Breast epithelium (tissue), 4 donors: ENCODE results near the gene CS. TPM values are rescaled to one million over a fixed set of nuclear protein-coding genes. Genes with fewer than 3 reads are reported as not detected.
"Not testable (repeated sequence)": the region's sequence is repeated elsewhere in the genome, so short reads cannot be mapped to it uniquely, and the experiment has no call there.

ENCODE experiments used
- DNase-seq, 2 donors: peaks; one replicate each; pipeline ENCODE4 v3.0.0-alpha.2; 2019; ENCODE audit warnings: low spot score in 2 of 2
- H3K27ac ChIP-seq, 2 donors: fragments of 200-600 bp; sonication (generic) in 1 of 2; one replicate each; pipeline ENCODE4 v1.5.1; 2016 to 2019; ENCODE audit warnings: mild to moderate bottlenecking in 1 of 2
- H3K27me3 ChIP-seq, 2 donors: fragments of 200-600 bp; sonication (generic) in 1 of 2; one replicate each; pipeline versions ENCODE4 v1.5.1 to v1.6.0; 2017 to 2019; ENCODE audit warnings: control low read depth in 1 of 2, mild to moderate bottlenecking in 1 of 2
- H3K36me3 ChIP-seq: fragments of 200-600 bp; one replicate; pipeline ENCODE4 v1.5.1; 2019
- H3K4me1 ChIP-seq, 2 donors: fragments of 200-600 bp; sonication (generic); one replicate each; pipeline ENCODE4 v1.5.1; 2016 to 2019; ENCODE audit warnings: control low read depth in 1 of 2
- H3K4me3 ChIP-seq, 3 donors: fragments of 200-600 bp; sonication (generic); 1 replicate in 2 of 3; 2 replicates in 1 of 3; pipeline ENCODE4 v1.5.1; 2016 to 2019; ENCODE audit warnings: mild to moderate bottlenecking in 3 of 3, moderate library complexity in 2 of 3
- H3K9me3 ChIP-seq, 2 donors: fragments of 200-600 bp; sonication (generic) in 1 of 2; one replicate each; pipeline ENCODE4 v1.5.1; 2016 to 2019; ENCODE audit warnings: control low read depth in 1 of 2
- CTCF ChIP-seq, 3 donors: fragments of 450-650 bp; IDR thresholded peaks; one replicate each; pipeline ENCODE4 v1.5.1; 2016 to 2017; ENCODE audit warnings: antibody characterized with exemption in 3 of 3, mild to moderate bottlenecking in 3 of 3, moderate library complexity in 3 of 3
- POLR2A ChIP-seq: fragments of 450-650 bp; IDR thresholded peaks from one replicate; pipeline ENCODE4 v1.6.1; 2016; ENCODE audit warnings: antibody characterized with exemption, mild to moderate bottlenecking, moderate library complexity
- POLR2AphosphoS5 ChIP-seq, 3 donors: sonication (generic); formaldehyde crosslinking; IDR thresholded peaks; one replicate each; pipeline ENCODE4 v1.6.1; 2017; ENCODE audit warnings: antibody characterized with exemption in 3 of 3
- intact Hi-C: fragments of 100-400 bp; cut with DNase I; formaldehyde crosslinking; loops from one replicate; pipeline ENCODE4 v1.15.1; 2023; ENCODE audit warnings: low total_unique reads
- total RNA-seq, 3 donors: library from RNA; depleted of rRNA; stranded (reverse); fragments of >200 nt; gene quantifications; one replicate each; pipeline ENCODE4 v1.1.0, GENCODE V29; 2016

CS gene
- total RNA-seq, 3 donors from 2014 or later: 79.2 to 132 (median 103) TPM

- TF ChIP-seq POLR2AphosphoS5 (IDR thresholded peaks at IDR 0.05): no peak
- no peak for TF ChIP-seq CTCF (IDR thresholded peaks at IDR 0.05)
- TF ChIP-seq POLR2A: no peak
- no peaks in the 10 kb centered on the region for H3K4me1 ChIP-seq
- peak overlapping the region; percentile 44 to 50 for H3K27ac ChIP-seq
- DNase-seq: no peak
- no peaks in the 10 kb centered on the region for H3K9me3 ChIP-seq
- intact Hi-C loops: no loop called here
- no peaks in the 10 kb centered on the region for H3K36me3 ChIP-seq
- H3K4me3 ChIP-seq: no peak overlapping the region
- H3K27me3 ChIP-seq: no peaks in the 10 kb centered on the region
Measured at GRCh38 chr12:56339158-56339422, 39.0 kb upstream of the CS start.

- intact Hi-C loops: no loop called here
- peak within 1 kb of the TSS; percentile 44 to 50 for H3K27ac ChIP-seq
- TF ChIP-seq POLR2AphosphoS5 (IDR thresholded peaks at IDR 0.05) (no peak), CTCF (IDR thresholded peaks at IDR 0.05) (no peak), POLR2A (no peak)
Measured at GRCh38 chr12:56338308-56339157, 38.4 kb upstream of the CS start, which contains the start of gene IL23A. Gene IL23A (plus strand): TSS chr12:56338884. CDS start chr12:56339045, 161 bp downstream.

GRCh38 chr12:56337753-56338251 is 37.7 kb upstream of the CS start:
- TF ChIP-seq POLR2AphosphoS5 (IDR thresholded peaks at IDR 0.05): no peak
- no peak for DNase-seq
- intact Hi-C loops: no loop called here
- H3K9me3 ChIP-seq: no peaks in the 10 kb centered on the region
- no peaks in the 10 kb centered on the region for H3K36me3 ChIP-seq
- no peaks in the 10 kb centered on the region for H3K27me3 ChIP-seq
- H3K4me3 ChIP-seq: no peak overlapping the region
- H3K4me1 ChIP-seq: no peaks in the 10 kb centered on the region
- H3K27ac ChIP-seq: no peak overlapping the region

More at GRCh38 chr12:56338308-56339157, 38.4 kb upstream of the CS start, which contains the start of gene IL23A:
- Histone ChIP-seq H3K9me3 (no peaks in the 10 kb centered on the region), H3K4me1 (no peaks in the 10 kb centered on the region), H3K36me3 (no peaks in the 10 kb centered on the region), H3K4me3 (no peak within 1 kb of the TSS), H3K27me3 (no peaks in the 10 kb centered on the region)
- DNase-seq: no peak

- Histone ChIP-seq H3K9me3 (no peaks in the 10 kb centered on the region), H3K27me3 (no peaks in the 10 kb centered on the region), H3K27ac (no peak overlapping the region), H3K36me3 (no peaks in the 10 kb centered on the region), H3K4me1 (no peaks in the 10 kb centered on the region), H3K4me3 (no peak overlapping the region)
- TF ChIP-seq POLR2AphosphoS5 (IDR thresholded peaks at IDR 0.05) (no peak), CTCF (IDR thresholded peaks at IDR 0.05) (no peak), POLR2A (no peak)
- no peak for DNase-seq
- intact Hi-C loops: no loop called here
Measured at GRCh38 chr12:56336361-56337167, 36.4 kb upstream of the CS start.

GRCh38 chr12:56335527-56335926 is 35.4 kb upstream of the CS start:
- H3K36me3 ChIP-seq, H3K9me3 ChIP-seq, H3K27ac ChIP-seq, intact Hi-C loops, H3K4me1 ChIP-seq, DNase-seq, H3K4me3 ChIP-seq, H3K27me3 ChIP-seq: not testable (repeated sequence)

GRCh38 chr12:56334490-56334793 is 34.3 kb upstream of the CS start:
- no peaks in the 10 kb centered on the region for H3K36me3 ChIP-seq
- peak overlapping the region; percentile 91 to 97 for H3K27ac ChIP-seq
- no peaks in the 10 kb centered on the region for H3K27me3 ChIP-seq
- intact Hi-C loops: no loop called here
- H3K4me1 ChIP-seq: no peaks in the 10 kb centered on the region
- H3K4me3 ChIP-seq: peak overlapping the region; percentile 50 to 65 (median 60)
- TF ChIP-seq POLR2AphosphoS5 (IDR thresholded peaks at IDR 0.05): no peak
- TF ChIP-seq POLR2A: no peak
- TF ChIP-seq CTCF (IDR thresholded peaks at IDR 0.05): no peak
- no peak for DNase-seq
- no peaks in the 10 kb centered on the region for H3K9me3 ChIP-seq
